ENCODE measurements around the gene IFNG-AS1.

IFNG-AS1 gene

DNA sequence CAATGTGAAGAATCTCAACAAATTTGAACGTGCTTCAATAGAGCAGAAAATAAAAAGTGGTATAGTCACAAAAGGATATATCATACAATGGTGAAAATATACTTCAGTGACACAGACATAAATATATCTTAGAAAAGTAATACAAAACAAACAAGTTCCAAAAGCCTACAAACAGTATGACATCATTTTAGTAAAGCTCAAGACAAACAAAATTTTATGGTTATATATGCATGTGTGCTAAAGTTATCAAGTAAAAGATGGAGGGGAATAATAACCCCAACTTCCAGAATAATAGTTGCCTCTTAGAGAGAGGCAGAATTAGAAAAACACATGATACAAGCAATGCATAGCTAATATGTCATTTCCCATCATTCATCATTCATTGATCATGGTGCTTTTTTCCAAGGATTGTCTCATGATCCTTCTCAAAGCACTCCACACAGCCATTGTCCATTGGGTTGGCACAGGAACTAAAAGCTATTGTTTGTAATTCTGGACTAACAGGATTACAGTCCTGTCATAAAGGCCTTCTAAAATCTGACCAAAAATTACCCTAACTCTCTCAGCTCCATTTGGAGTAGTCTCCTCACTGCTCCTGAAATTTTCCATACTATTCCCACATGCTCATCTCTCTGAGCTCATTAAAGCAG, 59.5 kb downstream of the IFNG-AS1 start:
- Histone ChIP-seq H3K9me3 (ENCODE audit: insufficient read depth, low read depth, low read length) (no peaks in the 10 kb centered on the region), H3K36me3 (ENCODE audit: control insufficient read depth in 1 of 2, insufficient read depth in 2 of 2, low read length in 2 of 2) (no peaks in the 10 kb centered on the region), H4K12ac (ENCODE audit: low read depth, low read length) (no peak overlapping the region), H3K27me3 (ENCODE audit: insufficient read depth, low read length) (no peaks in the 10 kb centered on the region), H3K18ac (ENCODE audit: low read length) (no peak overlapping the region), H2BK12ac (ENCODE audit: low read length) (no peak overlapping the region), H4K8ac (ENCODE audit: low read depth, low read length) (no peak overlapping the region), H2BK120ac (ENCODE audit: insufficient read depth, low read length, poor library complexity) (no peak overlapping the region), H3K4ac (ENCODE audit: low read depth, low read length) (no peak overlapping the region), H4K91ac (ENCODE audit: low read depth, low read length) (no peak overlapping the region), H3K27ac (ENCODE audit: low read depth, low read length) (no peak overlapping the region), H2AFZ (ENCODE audit: insufficient read depth, low read length, poor library complexity) (no peak overlapping the region), H3K23ac (ENCODE audit: low read length) (no peak overlapping the region), H3K4me1 (ENCODE audit: control insufficient read depth in 1 of 2, insufficient read depth in 2 of 2, low read length in 2 of 2) (no peaks in the 10 kb centered on the region), H3K79me2 (ENCODE audit: control insufficient read depth, insufficient read depth, low read length, poor library complexity) (no peaks in the 10 kb centered on the region), H3K4me2 (ENCODE audit: low read length) (no peak overlapping the region), H3K79me1 (ENCODE audit: low read length) (no peaks in the 10 kb centered on the region), H2BK5ac (ENCODE audit: low read depth, low read length, poor library complexity) (no peak overlapping the region), H3K4me3 (ENCODE audit: low read depth, low read length) (no peak overlapping the region), H3K9ac (ENCODE audit: low read length) (no peak overlapping the region), H3K14ac (ENCODE audit: low read length) (no peak overlapping the region), H2AK5ac (ENCODE audit: low read length) (no peak overlapping the region)
- DNase-seq: no peak
- WGBS (ENCODE audit: extremely low coverage, insufficient coverage, insufficient read length): no CpG with 5 or more reads among the region's 1 CpG

DNA sequence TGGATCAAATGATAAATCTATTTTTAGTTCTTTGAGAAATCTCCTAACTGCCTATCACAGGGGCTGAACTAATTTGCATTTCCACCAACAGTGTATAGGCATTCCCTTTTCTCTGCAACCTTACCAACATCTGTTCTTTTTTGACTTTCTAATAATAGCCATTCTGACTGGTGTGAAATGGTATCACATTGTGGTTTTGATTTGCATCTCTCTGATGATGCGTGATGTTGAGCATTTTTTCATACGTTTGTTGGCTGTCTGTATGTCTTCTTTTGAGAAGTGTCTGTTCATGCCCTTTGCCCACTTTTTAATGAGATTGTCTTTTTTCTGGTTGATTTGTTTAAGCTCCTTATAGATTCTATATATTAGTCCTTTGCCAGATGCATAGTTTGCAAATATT, 67.1 kb downstream of the IFNG-AS1 start:
- WGBS (ENCODE audit: extremely low coverage, insufficient coverage, insufficient read length): no CpG with 5 or more reads among the region's 2 CpGs
- no peak overlapping the region for H4K91ac ChIP-seq (ENCODE audit: low read depth, low read length)
- H3K9ac ChIP-seq (ENCODE audit: low read length): no peak overlapping the region

DNA sequence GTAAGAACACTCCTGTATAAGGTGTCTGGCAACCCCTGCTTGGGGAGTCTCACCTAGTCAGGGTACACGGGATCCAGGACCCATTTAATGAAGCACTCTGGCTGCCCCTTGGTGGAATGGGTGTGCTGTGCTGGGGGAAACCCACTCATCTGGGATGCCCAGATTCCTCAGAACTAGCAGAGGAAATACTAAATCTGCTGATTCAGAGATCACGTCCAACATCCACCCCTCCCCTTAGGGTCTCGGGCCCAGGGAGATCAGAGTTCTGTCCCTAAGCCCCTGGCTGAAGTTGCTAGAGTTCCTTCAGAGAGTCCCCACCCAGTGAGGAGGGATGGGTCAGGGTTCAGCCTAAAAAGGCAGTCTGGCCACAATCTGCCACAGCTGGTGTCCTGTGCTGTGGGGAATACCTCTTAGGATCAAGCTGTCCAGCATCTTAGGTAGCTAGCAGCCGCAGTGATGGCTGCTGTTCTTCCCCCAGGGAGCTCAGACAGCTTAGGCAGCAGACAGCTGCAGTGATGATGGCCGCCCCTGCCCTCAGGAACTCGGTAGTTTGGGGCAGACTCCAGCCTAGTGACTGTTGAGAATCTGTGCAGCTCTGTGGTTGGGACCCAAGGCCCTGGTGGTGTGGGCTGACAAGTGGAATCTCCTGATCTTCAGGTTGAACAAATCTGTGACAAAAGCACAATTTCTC, 74.8 kb downstream of the IFNG-AS1 start:
- Histone ChIP-seq H3K9me3 (ENCODE audit: insufficient read depth, low read depth, low read length) (peaks cover 4% of the 10 kb centered on the region), H4K91ac (ENCODE audit: low read depth, low read length) (no peak overlapping the region), H2BK5ac (ENCODE audit: low read depth, low read length, poor library complexity) (no peak overlapping the region), H3K4me2 (ENCODE audit: low read length) (no peak overlapping the region), H3K14ac (ENCODE audit: low read length) (no peak overlapping the region), H3K4ac (ENCODE audit: low read depth, low read length) (no peak overlapping the region), H3K18ac (ENCODE audit: low read length) (no peak overlapping the region), H3K79me1 (ENCODE audit: low read length) (no peaks in the 10 kb centered on the region), H3K79me2 (ENCODE audit: control insufficient read depth, insufficient read depth, low read length, poor library complexity) (no peaks in the 10 kb centered on the region), H3K23ac (ENCODE audit: low read length) (no peak overlapping the region), H4K8ac (ENCODE audit: low read depth, low read length) (no peak overlapping the region), H3K27ac (ENCODE audit: low read depth, low read length) (no peak overlapping the region), H3K4me3 (ENCODE audit: low read depth, low read length) (no peak overlapping the region), H3K9ac (ENCODE audit: low read length) (no peak overlapping the region), H4K12ac (ENCODE audit: low read depth, low read length) (no peak overlapping the region), H3K36me3 (ENCODE audit: control insufficient read depth in 1 of 2, insufficient read depth in 2 of 2, low read length in 2 of 2) (no peaks in the 10 kb centered on the region), H3K27me3 (ENCODE audit: insufficient read depth, low read length) (no peaks in the 10 kb centered on the region), H2AFZ (ENCODE audit: insufficient read depth, low read length, poor library complexity) (no peak overlapping the region), H2BK120ac (ENCODE audit: insufficient read depth, low read length, poor library complexity) (no peak overlapping the region), H2AK5ac (ENCODE audit: low read length) (no peak overlapping the region), H3K4me1 (ENCODE audit: control insufficient read depth in 1 of 2, insufficient read depth in 2 of 2, low read length in 2 of 2) (no peaks in the 10 kb centered on the region), H2BK12ac (ENCODE audit: low read length) (no peak overlapping the region)
- DNase-seq: no peak
- WGBS (ENCODE audit: extremely low coverage, insufficient coverage, insufficient read length): no CpG with 5 or more reads among the region's 6 CpGs

More for the DNA sequence above, 67.1 kb downstream of the IFNG-AS1 start:
- H3K9me3 ChIP-seq (ENCODE audit: insufficient read depth, low read depth, low read length): no peaks in the 10 kb centered on the region
- H3K27me3 ChIP-seq (ENCODE audit: insufficient read depth, low read length): no peaks in the 10 kb centered on the region
- H3K18ac ChIP-seq (ENCODE audit: low read length): no peak overlapping the region
- H3K79me2 ChIP-seq (ENCODE audit: control insufficient read depth, insufficient read depth, low read length, poor library complexity): no peaks in the 10 kb centered on the region
- H3K36me3 ChIP-seq (ENCODE audit: control insufficient read depth in 1 of 2, insufficient read depth in 2 of 2, low read length in 2 of 2): no peaks in the 10 kb centered on the region
- no peak overlapping the region for H2BK5ac ChIP-seq (ENCODE audit: low read depth, low read length, poor library complexity)
- no peaks in the 10 kb centered on the region for H3K79me1 ChIP-seq (ENCODE audit: low read length)
- DNase-seq: no peak
- H2BK120ac ChIP-seq (ENCODE audit: insufficient read depth, low read length, poor library complexity): no peak overlapping the region
- H2AK5ac ChIP-seq (ENCODE audit: low read length): no peak overlapping the region
- no peak overlapping the region for H2AFZ ChIP-seq (ENCODE audit: insufficient read depth, low read length, poor library complexity)
- H3K14ac ChIP-seq (ENCODE audit: low read length): no peak overlapping the region
- H3K4me2 ChIP-seq (ENCODE audit: low read length): no peak overlapping the region
- no peak overlapping the region for H4K12ac ChIP-seq (ENCODE audit: low read depth, low read length)
- H3K4me1 ChIP-seq (ENCODE audit: control insufficient read depth in 1 of 2, insufficient read depth in 2 of 2, low read length in 2 of 2): no peaks in the 10 kb centered on the region
- no peak overlapping the region for H4K8ac ChIP-seq (ENCODE audit: low read depth, low read length)
- H3K27ac ChIP-seq (ENCODE audit: low read depth, low read length): no peak overlapping the region
- no peak overlapping the region for H3K23ac ChIP-seq (ENCODE audit: low read length)
- H3K4me3 ChIP-seq (ENCODE audit: low read depth, low read length): no peak overlapping the region
- no peak overlapping the region for H2BK12ac ChIP-seq (ENCODE audit: low read length)
- no peak overlapping the region for H3K4ac ChIP-seq (ENCODE audit: low read depth, low read length)

DNA sequence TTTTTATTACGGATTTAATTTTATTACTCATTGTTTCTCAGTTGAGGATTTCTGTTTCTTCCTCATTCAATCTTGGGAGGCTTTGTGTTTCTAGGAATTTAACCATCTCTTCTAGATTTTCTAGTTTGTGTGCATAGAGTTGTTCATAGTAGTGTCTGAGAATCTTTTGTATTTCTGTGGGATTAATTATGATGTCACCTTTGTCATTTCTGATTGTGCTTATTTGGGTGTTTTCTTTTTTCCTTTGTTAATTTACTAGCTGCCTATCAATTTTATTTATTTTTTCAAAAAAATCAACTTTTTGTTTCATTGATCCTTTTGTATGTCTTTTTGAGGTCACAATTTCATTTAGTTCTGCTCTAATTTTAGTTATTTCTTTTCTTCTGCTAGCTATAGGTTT, 75.9 kb downstream of the IFNG-AS1 start:
- no peak for DNase-seq
- no peaks in the 10 kb centered on the region for H3K79me2 ChIP-seq (ENCODE audit: control insufficient read depth, insufficient read depth, low read length, poor library complexity)
- H3K23ac ChIP-seq (ENCODE audit: low read length): no peak overlapping the region
- H2AK5ac ChIP-seq (ENCODE audit: low read length): no peak overlapping the region
- no peak overlapping the region for H2BK5ac ChIP-seq (ENCODE audit: low read depth, low read length, poor library complexity)
- no peak overlapping the region for H3K4me3 ChIP-seq (ENCODE audit: low read depth, low read length)
- H3K9me3 ChIP-seq (ENCODE audit: insufficient read depth, low read depth, low read length): peaks cover 4% of the 10 kb centered on the region
- H3K79me1 ChIP-seq (ENCODE audit: low read length): no peaks in the 10 kb centered on the region
- H2BK12ac ChIP-seq (ENCODE audit: low read length): no peak overlapping the region
- H3K36me3 ChIP-seq (ENCODE audit: control insufficient read depth in 1 of 2, insufficient read depth in 2 of 2, low read length in 2 of 2): no peaks in the 10 kb centered on the region
- H4K12ac ChIP-seq (ENCODE audit: low read depth, low read length): no peak overlapping the region
- H3K4me1 ChIP-seq (ENCODE audit: control insufficient read depth in 1 of 2, insufficient read depth in 2 of 2, low read length in 2 of 2): no peaks in the 10 kb centered on the region
- H2BK120ac ChIP-seq (ENCODE audit: insufficient read depth, low read length, poor library complexity): no peak overlapping the region
- no peak overlapping the region for H3K9ac ChIP-seq (ENCODE audit: low read length)
- H4K91ac ChIP-seq (ENCODE audit: low read depth, low read length): no peak overlapping the region
- no CpG with 5 or more reads among the region's 1 CpG for WGBS (ENCODE audit: extremely low coverage, insufficient coverage, insufficient read length)
- H4K8ac ChIP-seq (ENCODE audit: low read depth, low read length): no peak overlapping the region
- no peak overlapping the region for H3K4ac ChIP-seq (ENCODE audit: low read depth, low read length)
- no peak overlapping the region for H3K14ac ChIP-seq (ENCODE audit: low read length)
- no peak overlapping the region for H3K18ac ChIP-seq (ENCODE audit: low read length)
- no peak overlapping the region for H3K27ac ChIP-seq (ENCODE audit: low read depth, low read length)
- no peaks in the 10 kb centered on the region for H3K27me3 ChIP-seq (ENCODE audit: insufficient read depth, low read length)
- H2AFZ ChIP-seq (ENCODE audit: insufficient read depth, low read length, poor library complexity): no peak overlapping the region
- H3K4me2 ChIP-seq (ENCODE audit: low read length): no peak overlapping the region
